ENCODE data around the gene CKMT1B.
"Not testable (repeated sequence)": the region's sequence is repeated elsewhere in the genome, so short reads cannot be mapped to it uniquely, and the experiment has no call there.

- not testable (repeated sequence) for TF ChIP-seq EP300, POLR2A, CTCF (IDR thresholded peaks at IDR 0.05)
These were observed 24.9 kb downstream of the CKMT1B start, which contains the start of gene STRC for GRCh38 chr15:43618700-43619099.
